GM21360 (cell line): ENCODE results near the gene CCDC127.
"Not testable (repeated sequence)": the region's sequence is repeated elsewhere in the genome, so short reads cannot be mapped to it uniquely, and the experiment has no call there.

Experiments used
- ATAC-seq: cut with Tn5 transposase; IDR thresholded peaks from one replicate; pipeline ENCODE4 v1.9.1; 2021; ENCODE audit warnings: mild to moderate bottlenecking, moderate library complexity; ENCODE audit not compliant: unreplicated experiment

The CCDC127 gene

GRCh38 chr5:174876-175465 lies 43.0 kb downstream of the CCDC127 start:
- no peak for ATAC-seq

GRCh38 chr5:174291-174600 lies 43.7 kb downstream of the CCDC127 start:
- no peak for ATAC-seq

GRCh38 chr5:173392-174290 lies 44.3 kb downstream of the CCDC127 start:
- ATAC-seq = no peak

- no peak for ATAC-seq
These were observed 45.1 kb downstream of the CCDC127 start for GRCh38 chr5:172841-173251.

GRCh38 chr5:172421-172820 lies 45.5 kb downstream of the CCDC127 start:
- ATAC-seq = no peak

GRCh38 chr5:171801-172331 lies 46.1 kb downstream of the CCDC127 start:
- no peak for ATAC-seq

GRCh38 chr5:170971-171800 lies 46.8 kb downstream of the CCDC127 start:
- no peak for ATAC-seq

- no peak for ATAC-seq
These were observed 48.2 kb downstream of the CCDC127 start for GRCh38 chr5:169728-170094.

- ATAC-seq = no peak
These were observed 48.8 kb downstream of the CCDC127 start for GRCh38 chr5:169071-169727.

- no peak for ATAC-seq
These were observed 49.8 kb downstream of the CCDC127 start for GRCh38 chr5:167982-168660.

- no peak for ATAC-seq
These were observed 50.4 kb downstream of the CCDC127 start for GRCh38 chr5:167511-167910.

- no peak for ATAC-seq
These were observed 51.2 kb downstream of the CCDC127 start for GRCh38 chr5:166441-167372.

GRCh38 chr5:164783-165182 lies 53.2 kb downstream of the CCDC127 start:
- not testable (repeated sequence) for ATAC-seq

GRCh38 chr5:164244-164643 lies 53.7 kb downstream of the CCDC127 start:
- ATAC-seq = no peak

- ATAC-seq = no peak
These were observed 54.1 kb downstream of the CCDC127 start for GRCh38 chr5:163841-164240.

GRCh38 chr5:163338-163620 lies 54.7 kb downstream of the CCDC127 start:
- ATAC-seq = no peak

- no peak for ATAC-seq
These were observed 55.2 kb downstream of the CCDC127 start for GRCh38 chr5:162565-163337.

- no peak for ATAC-seq
These were observed 55.8 kb downstream of the CCDC127 start for GRCh38 chr5:162190-162564.

- ATAC-seq = no peak
These were observed 56.2 kb downstream of the CCDC127 start for GRCh38 chr5:161803-162110.
